ENCODE results near the gene CHCHD3.

DNA sequence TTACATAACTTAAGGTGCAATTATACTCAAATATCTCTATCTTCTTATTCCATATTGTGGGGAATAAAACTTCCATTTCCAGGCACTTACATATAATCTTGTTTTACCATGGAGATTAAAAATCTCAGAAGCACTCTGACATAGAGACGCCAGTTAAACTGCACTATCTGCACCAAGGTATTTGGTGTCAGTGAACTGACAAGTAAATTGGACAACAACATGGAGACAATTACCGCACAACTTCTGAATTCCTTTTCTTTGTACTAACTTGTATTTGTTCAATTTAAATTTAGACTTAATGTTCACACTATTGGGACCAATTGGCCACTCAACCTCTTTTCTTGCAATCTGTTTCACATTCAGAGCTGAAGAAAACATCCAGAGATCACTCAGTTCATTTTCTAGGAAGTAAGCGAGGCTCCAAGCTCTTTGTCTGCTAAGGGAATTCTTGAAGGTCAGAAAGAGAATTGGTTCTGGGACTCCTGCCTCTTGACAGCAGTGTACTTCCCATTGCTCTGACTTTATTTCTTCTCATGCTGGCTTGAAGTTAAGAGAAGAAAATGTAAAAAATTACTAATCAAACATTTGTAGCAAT lies 184.7 kb downstream of the CHCHD3 start:
- TF ChIP-seq, protein P1, sequence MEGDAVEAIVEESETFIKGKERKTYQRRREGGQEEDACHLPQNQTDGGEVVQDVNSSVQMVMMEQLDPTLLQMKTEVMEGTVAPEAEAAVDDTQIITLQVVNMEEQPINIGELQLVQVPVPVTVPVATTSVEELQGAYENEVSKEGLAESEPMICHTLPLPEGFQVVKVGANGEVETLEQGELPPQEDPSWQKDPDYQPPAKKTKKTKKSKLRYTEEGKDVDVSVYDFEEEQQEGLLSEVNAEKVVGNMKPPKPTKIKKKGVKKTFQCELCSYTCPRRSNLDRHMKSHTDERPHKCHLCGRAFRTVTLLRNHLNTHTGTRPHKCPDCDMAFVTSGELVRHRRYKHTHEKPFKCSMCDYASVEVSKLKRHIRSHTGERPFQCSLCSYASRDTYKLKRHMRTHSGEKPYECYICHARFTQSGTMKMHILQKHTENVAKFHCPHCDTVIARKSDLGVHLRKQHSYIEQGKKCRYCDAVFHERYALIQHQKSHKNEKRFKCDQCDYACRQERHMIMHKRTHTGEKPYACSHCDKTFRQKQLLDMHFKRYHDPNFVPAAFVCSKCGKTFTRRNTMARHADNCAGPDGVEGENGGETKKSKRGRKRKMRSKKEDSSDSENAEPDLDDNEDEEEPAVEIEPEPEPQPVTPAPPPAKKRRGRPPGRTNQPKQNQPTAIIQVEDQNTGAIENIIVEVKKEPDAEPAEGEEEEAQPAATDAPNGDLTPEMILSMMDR (IDR thresholded peaks at IDR 0.05): no peak
- TF ChIP-seq POLR2A (IDR thresholded peaks at IDR 0.05) (no peak), POLR2AphosphoS5 (IDR thresholded peaks at IDR 0.05) (no peak)

Data from breast epithelium (tissue), 3 donors.